ENCODE results near the gene ELP5. TPM values are rescaled to one million over a fixed set of nuclear protein-coding genes. Genes with fewer than 3 reads are reported as not detected.

ELP5 gene
- total and polyA plus RNA-seq, 9 donors, result 36.7 to 64.6 (median 40.8) TPM

DNA sequence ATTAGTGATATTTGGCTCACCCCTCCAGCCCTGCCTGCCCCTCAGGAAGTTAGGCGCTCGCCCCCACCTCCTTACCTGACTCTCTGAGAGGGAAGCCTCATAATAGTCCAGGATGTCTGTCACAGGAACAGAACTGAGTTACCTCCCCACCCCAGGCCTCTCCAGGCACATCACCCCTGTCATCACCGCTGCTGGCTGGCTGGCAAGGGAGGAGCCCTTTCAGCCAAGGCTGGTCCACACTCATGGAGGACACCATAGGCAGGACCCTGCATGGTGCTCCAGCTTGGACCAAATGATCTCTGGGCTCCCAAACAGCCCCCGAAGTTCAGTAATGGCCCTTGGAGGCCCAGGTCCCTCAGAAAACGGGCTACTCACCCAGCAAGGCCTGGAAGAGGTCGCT, 33.8 kb upstream of the ELP5 start:
- H3K27me3 ChIP-seq (ENCODE audit: control insufficient read depth, insufficient read depth, low read length), result no peaks in the 10 kb centered on the region
- peak; percentile 41 for DNase-seq
- peaks cover 24% of the 10 kb centered on the region for H3K36me3 ChIP-seq (ENCODE audit: control insufficient read depth, insufficient read depth, low read length)
- peaks cover 86% of the 10 kb centered on the region for H3K4me1 ChIP-seq (ENCODE audit: control insufficient read depth, insufficient read depth, low read length)
- 50% methylated on average over 4 of the region's 6 CpGs for WGBS (ENCODE audit: insufficient coverage)
- H3K4me3 ChIP-seq (ENCODE audit: low read length), result no peak overlapping the region
- H3K27ac ChIP-seq (ENCODE audit: low read length), result no peak overlapping the region
- H3K9me3 ChIP-seq (replicated peaks; ENCODE audit: control insufficient read depth, low read depth, low read length), result no peaks in the 10 kb centered on the region

- whole genome bisulfite sequencing (ENCODE audit: insufficient coverage), result 60% methylated on average over 4 of the region's 6 CpGs
- Histone ChIP-seq H3K27me3 (ENCODE audit: control insufficient read depth, insufficient read depth, low read length) (no peaks in the 10 kb centered on the region), H3K4me3 (ENCODE audit: low read length) (no peak overlapping the region), H3K27ac (ENCODE audit: low read length) (no peak overlapping the region), H3K36me3 (ENCODE audit: control insufficient read depth, insufficient read depth, low read length) (peaks cover 30% of the 10 kb centered on the region), H3K4me1 (ENCODE audit: control insufficient read depth, insufficient read depth, low read length) (peaks cover 80% of the 10 kb centered on the region), H3K9me3 (replicated peaks; ENCODE audit: control insufficient read depth, low read depth, low read length) (no peaks in the 10 kb centered on the region)
- DNase-seq, result no peak
These were observed 33.3 kb upstream of the ELP5 start for GRCh38 chr17:7218758-7219157.

- Histone ChIP-seq H3K4me3 (ENCODE audit: low read length) (peak overlapping the region; percentile 91), H3K27me3 (ENCODE audit: control insufficient read depth, insufficient read depth, low read length) (no peaks in the 10 kb centered on the region), H3K27ac (ENCODE audit: low read length) (peak overlapping the region; percentile 93), H3K36me3 (ENCODE audit: control insufficient read depth, insufficient read depth, low read length) (peaks cover 36% of the 10 kb centered on the region), H3K9me3 (replicated peaks; ENCODE audit: control insufficient read depth, low read depth, low read length) (no peaks in the 10 kb centered on the region), H3K4me1 (ENCODE audit: control insufficient read depth, insufficient read depth, low read length) (peaks cover 80% of the 10 kb centered on the region)
- WGBS (ENCODE audit: insufficient coverage), result 33% methylated on average over 4 of the region's 12 CpGs
- no peak for DNase-seq
These were observed 32.7 kb upstream of the ELP5 start for GRCh38 chr17:7219229-7219811.

- peak; percentile 97 for DNase-seq
- 0% methylated on average over 61 of the region's 63 CpGs for WGBS (ENCODE audit: insufficient coverage)
- Histone ChIP-seq H3K9me3 (replicated peaks; ENCODE audit: control insufficient read depth, low read depth, low read length) (no peaks in the 10 kb centered on the region), H3K4me3 (ENCODE audit: low read length) (peak within 1 kb of the TSS; percentile 91), H3K27ac (ENCODE audit: low read length) (peak within 1 kb of the TSS; percentile 93), H3K4me1 (ENCODE audit: control insufficient read depth, insufficient read depth, low read length) (peaks cover 77% of the 10 kb centered on the region), H3K36me3 (ENCODE audit: control insufficient read depth, insufficient read depth, low read length) (peaks cover 41% of the 10 kb centered on the region), H3K27me3 (ENCODE audit: control insufficient read depth, insufficient read depth, low read length) (no peaks in the 10 kb centered on the region)
These were observed 32.0 kb upstream of the ELP5 start, which contains the start of the genes ACADVL and DLG4 for GRCh38 chr17:7219812-7220592. Gene ACADVL, plus strand, starts transcription at chr17:7219938. Its CDS starts 47 bp downstream, at chr17:7219985. Gene DLG4, minus strand, starts transcription at chr17:7219836.

DNA sequence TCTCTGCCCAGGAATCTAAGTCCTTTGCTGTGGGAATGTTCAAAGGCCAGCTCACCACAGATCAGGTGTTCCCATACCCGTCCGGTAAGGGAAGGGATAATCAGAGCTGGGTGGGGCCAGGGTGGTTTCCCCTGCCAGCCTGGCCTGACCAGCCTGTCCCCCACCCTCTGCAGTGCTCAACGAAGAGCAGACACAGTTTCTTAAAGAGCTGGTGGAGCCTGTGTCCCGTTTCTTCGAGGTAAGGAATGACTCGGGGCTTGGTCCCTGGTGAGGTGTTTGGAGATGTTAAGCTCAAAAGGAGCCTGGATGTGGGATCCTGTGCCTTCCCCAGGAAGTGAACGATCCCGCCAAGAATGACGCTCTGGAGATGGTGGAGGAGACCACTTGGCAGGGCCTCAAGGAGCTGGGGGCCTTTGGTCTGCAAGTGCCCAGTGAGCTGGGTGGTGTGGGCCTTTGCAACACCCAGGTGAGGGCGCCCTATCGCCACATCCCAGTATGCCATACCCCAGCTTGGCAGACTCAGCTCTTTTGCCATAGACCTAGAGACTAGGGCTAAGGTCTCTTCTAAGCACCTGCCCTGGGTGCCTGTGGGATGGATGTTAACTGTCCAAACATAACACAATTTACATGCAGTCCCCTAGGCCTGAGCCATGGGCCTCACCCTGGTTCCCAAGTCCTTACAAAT, 31.3 kb upstream of the ELP5 start:
- WGBS (ENCODE audit: insufficient coverage), result 0% methylated on average over 3 of the region's 11 CpGs
- Histone ChIP-seq H3K4me3 (ENCODE audit: low read length) (peak overlapping the region; percentile 91), H3K4me1 (ENCODE audit: control insufficient read depth, insufficient read depth, low read length) (peaks cover 70% of the 10 kb centered on the region), H3K9me3 (replicated peaks; ENCODE audit: control insufficient read depth, low read depth, low read length) (no peaks in the 10 kb centered on the region), H3K36me3 (ENCODE audit: control insufficient read depth, insufficient read depth, low read length) (peaks cover 49% of the 10 kb centered on the region), H3K27ac (ENCODE audit: low read length) (peak overlapping the region; percentile 93), H3K27me3 (ENCODE audit: control insufficient read depth, insufficient read depth, low read length) (no peaks in the 10 kb centered on the region)
- peak; percentile 67 for DNase-seq

DNA sequence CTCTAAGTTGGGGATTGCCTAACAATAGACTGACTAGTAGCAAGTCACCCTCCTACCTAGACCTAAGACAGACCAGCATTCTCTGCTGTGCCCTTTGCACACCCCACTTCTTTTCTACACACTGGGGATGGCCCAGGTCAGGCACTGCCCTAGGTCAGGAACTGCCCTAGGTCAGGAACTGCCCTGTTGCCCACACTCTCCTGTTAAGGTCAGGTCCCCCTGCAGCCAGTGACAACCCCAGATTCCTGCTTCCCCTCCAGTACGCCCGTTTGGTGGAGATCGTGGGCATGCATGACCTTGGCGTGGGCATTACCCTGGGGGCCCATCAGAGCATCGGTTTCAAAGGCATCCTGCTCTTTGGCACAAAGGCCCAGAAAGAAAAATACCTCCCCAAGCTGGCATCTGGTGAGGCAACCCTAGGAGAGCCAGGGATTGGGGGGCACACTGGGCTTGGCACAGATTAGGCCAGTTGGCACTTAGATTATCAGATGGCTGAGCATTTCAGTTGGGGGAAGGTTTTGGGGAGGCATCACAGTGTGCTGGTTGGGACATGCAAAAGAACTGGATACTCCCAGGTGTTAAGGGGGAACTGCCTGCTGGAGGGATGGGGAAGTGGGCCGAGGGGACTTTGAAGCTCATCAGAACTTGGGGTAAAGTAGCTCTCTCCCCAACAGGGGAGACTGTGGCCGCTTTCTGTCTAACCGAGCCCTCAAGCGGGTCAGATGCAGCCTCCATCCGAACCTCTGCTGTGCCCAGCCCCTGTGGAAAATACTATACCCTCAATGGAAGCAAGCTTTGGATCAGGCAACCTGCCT, 30.5 kb upstream of the ELP5 start:
- H3K9me3 ChIP-seq (replicated peaks; ENCODE audit: control insufficient read depth, low read depth, low read length), result no peaks in the 10 kb centered on the region
- no peaks in the 10 kb centered on the region for H3K27me3 ChIP-seq (ENCODE audit: control insufficient read depth, insufficient read depth, low read length)
- H3K4me3 ChIP-seq (ENCODE audit: low read length), result no peak overlapping the region
- peak overlapping the region; percentile 1 for H3K27ac ChIP-seq (ENCODE audit: low read length)
- 85% methylated on average over 9 of the region's 10 CpGs for WGBS (ENCODE audit: insufficient coverage)
- H3K4me1 ChIP-seq (ENCODE audit: control insufficient read depth, insufficient read depth, low read length), result peaks cover 63% of the 10 kb centered on the region
- peaks cover 56% of the 10 kb centered on the region for H3K36me3 ChIP-seq (ENCODE audit: control insufficient read depth, insufficient read depth, low read length)
- peak; percentile 43 for DNase-seq

DNA sequence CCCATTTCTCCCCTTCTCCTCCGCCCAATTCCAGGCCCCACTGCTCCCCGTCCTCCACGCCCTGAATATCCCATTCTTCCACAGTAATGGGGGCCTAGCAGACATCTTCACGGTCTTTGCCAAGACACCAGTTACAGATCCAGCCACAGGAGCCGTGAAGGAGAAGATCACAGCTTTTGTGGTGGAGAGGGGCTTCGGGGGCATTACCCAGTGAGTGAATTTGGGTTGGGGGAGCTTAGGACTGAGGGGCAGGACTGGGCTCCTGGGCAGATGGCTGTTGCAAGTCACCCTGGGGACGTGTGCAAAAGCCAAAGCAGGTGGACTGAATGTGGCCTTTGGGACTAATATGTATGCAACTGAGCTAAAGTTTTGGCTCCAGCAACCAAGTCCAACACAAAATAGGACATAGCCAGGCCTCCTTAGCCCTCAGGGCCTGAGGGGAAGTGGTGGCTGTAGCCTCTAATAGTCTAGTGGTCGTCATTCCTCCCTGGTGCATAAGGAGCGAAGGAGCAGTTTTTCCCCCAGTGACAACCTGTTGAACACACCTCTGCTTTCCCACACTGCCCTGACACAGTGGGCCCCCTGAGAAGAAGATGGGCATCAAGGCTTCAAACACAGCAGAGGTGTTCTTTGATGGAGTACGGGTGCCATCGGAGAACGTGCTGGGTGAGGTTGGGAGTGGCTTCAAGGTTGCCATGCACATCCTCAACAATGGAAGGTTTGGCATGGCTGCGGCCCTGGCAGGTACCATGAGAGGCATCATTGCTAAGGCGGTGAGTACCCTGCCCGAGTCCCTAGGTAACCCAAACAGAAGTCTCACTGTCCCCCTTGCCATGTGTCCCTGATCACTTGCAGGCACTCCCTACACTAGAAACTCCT, 29.7 kb upstream of the ELP5 start:
- no peaks in the 10 kb centered on the region for H3K9me3 ChIP-seq (replicated peaks; ENCODE audit: control insufficient read depth, low read depth, low read length)
- H3K27ac ChIP-seq (ENCODE audit: low read length), result no peak overlapping the region
- H3K4me1 ChIP-seq (ENCODE audit: control insufficient read depth, insufficient read depth, low read length), result peaks cover 57% of the 10 kb centered on the region
- H3K27me3 ChIP-seq (ENCODE audit: control insufficient read depth, insufficient read depth, low read length), result no peaks in the 10 kb centered on the region
- 68% methylated on average over 13 of the region's 15 CpGs for WGBS (ENCODE audit: insufficient coverage)
- peaks cover 65% of the 10 kb centered on the region for H3K36me3 ChIP-seq (ENCODE audit: control insufficient read depth, insufficient read depth, low read length)
- DNase-seq, result peak; percentile 59
- H3K4me3 ChIP-seq (ENCODE audit: low read length), result no peak overlapping the region

GRCh38 chr17:7222972-7223292, 29.1 kb upstream of the ELP5 start:
- Histone ChIP-seq H3K4me3 (ENCODE audit: low read length) (no peak overlapping the region), H3K9me3 (replicated peaks; ENCODE audit: control insufficient read depth, low read depth, low read length) (no peaks in the 10 kb centered on the region), H3K27ac (ENCODE audit: low read length) (no peak overlapping the region), H3K36me3 (ENCODE audit: control insufficient read depth, insufficient read depth, low read length) (peaks cover 71% of the 10 kb centered on the region), H3K27me3 (ENCODE audit: control insufficient read depth, insufficient read depth, low read length) (no peaks in the 10 kb centered on the region), H3K4me1 (ENCODE audit: control insufficient read depth, insufficient read depth, low read length) (peaks cover 52% of the 10 kb centered on the region)
- no peak for DNase-seq
- 90% methylated on average over 2 of the region's 7 CpGs for WGBS (ENCODE audit: insufficient coverage)

GRCh38 chr17:7223375-7223774, 28.6 kb upstream of the ELP5 start:
- no peak for DNase-seq
- no peaks in the 10 kb centered on the region for H3K9me3 ChIP-seq (replicated peaks; ENCODE audit: control insufficient read depth, low read depth, low read length)
- H3K4me3 ChIP-seq (ENCODE audit: low read length), result no peak overlapping the region
- H3K27ac ChIP-seq (ENCODE audit: low read length), result no peak overlapping the region
- H3K27me3 ChIP-seq (ENCODE audit: control insufficient read depth, insufficient read depth, low read length), result no peaks in the 10 kb centered on the region
- 79% methylated on average over 3 of the region's 4 CpGs for WGBS (ENCODE audit: insufficient coverage)
- peaks cover 75% of the 10 kb centered on the region for H3K36me3 ChIP-seq (ENCODE audit: control insufficient read depth, insufficient read depth, low read length)
- peaks cover 48% of the 10 kb centered on the region for H3K4me1 ChIP-seq (ENCODE audit: control insufficient read depth, insufficient read depth, low read length)
